Astrocyte (in vitro differentiated cells and primary cell): ENCODE data around the gene TRIM47.

Experiments
- EZH2 ChIP-seq: IDR thresholded peaks from 2 replicates; pipeline ENCODE4 v1.6.1; 2012; ENCODE audit warnings: mild to moderate bottlenecking, low read length, inconsistent platforms; ENCODE audit not compliant: insufficient read depth
- TF ChIP-seq, protein P1 (sequence below): IDR thresholded peaks from 2 replicates; pipeline ENCODE4 v1.5.1; 2011; ENCODE audit warnings: low read depth, mild to moderate bottlenecking, inconsistent platforms, low read length, moderate library complexity; ENCODE audit not compliant: insufficient read depth

DNA sequence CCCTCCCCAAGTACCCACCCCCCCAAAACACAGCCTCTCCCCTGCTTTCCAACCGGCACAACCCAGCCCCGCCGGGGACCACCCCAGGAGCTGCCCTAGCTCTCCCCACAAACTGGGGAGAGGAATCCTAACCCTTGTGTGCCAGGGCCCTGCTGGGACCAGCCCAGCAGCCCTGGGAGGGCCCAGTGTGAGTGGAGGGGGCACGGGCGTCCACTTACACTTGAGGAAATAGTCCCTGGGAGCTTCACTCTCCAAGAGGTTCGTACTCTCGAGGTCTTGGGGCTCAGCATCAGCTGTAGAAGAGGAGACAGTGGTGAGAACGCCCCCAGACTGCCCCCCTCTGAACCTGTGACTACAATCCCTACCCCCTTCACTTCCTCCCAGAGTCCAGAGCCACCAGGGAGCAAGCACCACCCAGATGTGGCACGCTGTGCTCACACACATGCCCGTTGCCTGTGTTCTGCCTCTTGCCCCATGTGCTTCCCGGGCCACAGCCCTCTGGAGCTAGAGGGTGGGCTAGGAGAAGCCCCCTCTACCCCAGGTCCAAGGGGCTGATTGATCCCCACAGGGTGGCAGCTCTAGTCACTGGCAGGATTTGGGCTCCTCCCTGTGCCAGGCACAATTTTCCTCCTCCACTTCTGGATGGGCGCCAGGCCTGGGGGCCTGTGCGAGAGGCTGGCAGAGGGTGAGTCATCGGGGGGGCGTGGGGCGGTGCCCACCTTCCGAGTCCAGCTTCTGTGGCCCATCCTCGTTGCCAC is 3.0 kb downstream of the TRIM47 start:
- TF ChIP-seq, protein P1, sequence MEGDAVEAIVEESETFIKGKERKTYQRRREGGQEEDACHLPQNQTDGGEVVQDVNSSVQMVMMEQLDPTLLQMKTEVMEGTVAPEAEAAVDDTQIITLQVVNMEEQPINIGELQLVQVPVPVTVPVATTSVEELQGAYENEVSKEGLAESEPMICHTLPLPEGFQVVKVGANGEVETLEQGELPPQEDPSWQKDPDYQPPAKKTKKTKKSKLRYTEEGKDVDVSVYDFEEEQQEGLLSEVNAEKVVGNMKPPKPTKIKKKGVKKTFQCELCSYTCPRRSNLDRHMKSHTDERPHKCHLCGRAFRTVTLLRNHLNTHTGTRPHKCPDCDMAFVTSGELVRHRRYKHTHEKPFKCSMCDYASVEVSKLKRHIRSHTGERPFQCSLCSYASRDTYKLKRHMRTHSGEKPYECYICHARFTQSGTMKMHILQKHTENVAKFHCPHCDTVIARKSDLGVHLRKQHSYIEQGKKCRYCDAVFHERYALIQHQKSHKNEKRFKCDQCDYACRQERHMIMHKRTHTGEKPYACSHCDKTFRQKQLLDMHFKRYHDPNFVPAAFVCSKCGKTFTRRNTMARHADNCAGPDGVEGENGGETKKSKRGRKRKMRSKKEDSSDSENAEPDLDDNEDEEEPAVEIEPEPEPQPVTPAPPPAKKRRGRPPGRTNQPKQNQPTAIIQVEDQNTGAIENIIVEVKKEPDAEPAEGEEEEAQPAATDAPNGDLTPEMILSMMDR, result no peak
- no peak for TF ChIP-seq EZH2
